HepG2 (cell line): ENCODE measurements around the gene EPHA6.

Experiments used
- ARID3A ChIP-seq: IDR thresholded peaks from 2 replicates; pipeline ENCODE4 v1.6.1; 2012; ENCODE audit warnings: low read depth, low read length, improper control_type of control experiment
- CTCF ChIP-seq: sonication (generic); formaldehyde crosslinking; IDR thresholded peaks from 2 replicates; pipeline ENCODE4 v1.5.0; 2020; ENCODE audit warnings: mild to moderate bottlenecking, missing genetic modification reagents, moderate library complexity
- JUND ChIP-seq: sonication (generic); formaldehyde crosslinking; IDR thresholded peaks from 2 replicates; pipeline ENCODE4 v1.8.0; 2022; ENCODE audit warnings: mild to moderate bottlenecking, missing genetic modification reagents
- NCOR1 ChIP-seq: fragments of 200-600 bp; sonication (generic); IDR thresholded peaks from 2 replicates; pipeline ENCODE4 v1.7.0; 2017; ENCODE audit warnings: antibody characterized with exemption, low read length, borderline replicate concordance
- PRDM15 ChIP-seq: sonication (generic); formaldehyde crosslinking; IDR thresholded peaks from 2 replicates; pipeline ENCODE4 v1.4.0; 2020; ENCODE audit warnings: missing genetic modification reagents
- SNAPC2 ChIP-seq: sonication (generic); formaldehyde crosslinking; IDR thresholded peaks from 2 replicates; pipeline ENCODE4 v1.8.1; 2022; ENCODE audit warnings: mild to moderate bottlenecking, missing genetic modification reagents
- TBP ChIP-seq: sonication (generic); formaldehyde crosslinking; IDR thresholded peaks from 2 replicates; pipeline ENCODE4 v1.5.0; 2020; ENCODE audit warnings: missing genetic modification reagents
- ZNF704 ChIP-seq: sonication (generic); formaldehyde crosslinking; IDR thresholded peaks from 2 replicates; pipeline ENCODE4 v1.8.1; 2023; ENCODE audit warnings: mild to moderate bottlenecking, inconsistent platforms, moderate library complexity, missing genetic modification reagents, borderline replicate concordance
- ZNF740 ChIP-seq: sonication (generic); formaldehyde crosslinking; IDR thresholded peaks from 2 replicates; pipeline ENCODE4 v1.4.0; 2020; ENCODE audit warnings: missing genetic modification reagents

GRCh38 chr3:96977671-96978070 lies 163.3 kb downstream of the EPHA6 start:
- TF ChIP-seq CTCF (CRISPR knock-in tag) (no peak), JUND (CRISPR knock-in tag) (no peak), TBP (CRISPR knock-in tag) (no peak), PRDM15 (CRISPR knock-in tag) (no peak), ZNF704 (no peak), ARID3A (no peak), ZNF740 (no peak), SNAPC2 (CRISPR knock-in tag) (no peak), NCOR1 (no peak)
